ENCODE measurements around the gene CLEC9A.

Gene CLEC9A

GRCh38 chr12:10067942-10068341 is 37.5 kb downstream of the CLEC9A start:
- peak; percentile 62 for DNase-seq

- DNase-seq = no peak
Observed at GRCh38 chr12:10068644-10069043, 38.2 kb downstream of the CLEC9A start.

GRCh38 chr12:10069099-10069498 is 38.6 kb downstream of the CLEC9A start:
- DNase-seq = no peak

- no peak for DNase-seq
Observed at GRCh38 chr12:10069976-10070375, 39.5 kb downstream of the CLEC9A start.

GRCh38 chr12:10070380-10070779 is 39.9 kb downstream of the CLEC9A start:
- no peak for DNase-seq

GRCh38 chr12:10072131-10072530 is 41.6 kb downstream of the CLEC9A start:
- DNase-seq = no peak

- DNase-seq = no peak
Observed at GRCh38 chr12:10073261-10073660, 42.8 kb downstream of the CLEC9A start.

GRCh38 chr12:10075451-10075850 is 45.0 kb downstream of the CLEC9A start:
- no peak for DNase-seq

- DNase-seq = no peak
Observed at GRCh38 chr12:10082117-10082874, 51.8 kb downstream of the CLEC9A start.

- DNase-seq = no peak
Observed at GRCh38 chr12:10084733-10085132, 54.3 kb downstream of the CLEC9A start.

- DNase-seq = no peak
Observed at GRCh38 chr12:10086387-10086786, 55.9 kb downstream of the CLEC9A start.

GRCh38 chr12:10088031-10088430 is 57.5 kb downstream of the CLEC9A start:
- no peak for DNase-seq

GRCh38 chr12:10088955-10089900 is 58.7 kb downstream of the CLEC9A start:
- no peak for DNase-seq

GRCh38 chr12:10094646-10095395 is 64.3 kb downstream of the CLEC9A start:
- DNase-seq = no peak

- DNase-seq = no peak
Observed at GRCh38 chr12:10095971-10096370, 65.5 kb downstream of the CLEC9A start.

GRCh38 chr12:10097521-10097920 is 67.0 kb downstream of the CLEC9A start:
- no peak for DNase-seq

- DNase-seq = peak; percentile 98
Observed at GRCh38 chr12:10098791-10099190, 68.3 kb downstream of the CLEC9A start, which contains the start of gene CLEC1A. TSS of gene CLEC1A (minus strand) at chr12:10098985. CDS start at chr12:10098922, 63 bp downstream.

- DNase-seq = peak; percentile 93
Observed at GRCh38 chr12:10101042-10101579, 70.6 kb downstream of the CLEC9A start.

GRCh38 chr12:10101648-10102220 is 71.3 kb downstream of the CLEC9A start:
- DNase-seq = peak; percentile 61

- DNase-seq = no peak
Observed at GRCh38 chr12:10102322-10102721, 71.8 kb downstream of the CLEC9A start.

GRCh38 chr12:10110256-10110844 is 79.9 kb downstream of the CLEC9A start:
- DNase-seq = no peak

- peak; percentile 49 for DNase-seq
Observed at GRCh38 chr12:10111451-10111850, 81.0 kb downstream of the CLEC9A start.
